Caco-2 (cell line): ENCODE measurements around the gene APBB1IP. TPM values are rescaled to one million over a fixed set of nuclear protein-coding genes. Genes with fewer than 3 reads are reported as not detected.

Experiments
- BruUV-seq: library from RNA; stranded (reverse); fragments of 400-500 nt; replicated peaks from 2 replicates; lab custom pipeline; 2021; lab: Mats Ljungman, UMichigan
- CTCF ChIA-PET: fragments of 300-600 bp; sonication (Branson Sonifier 250); formaldehyde crosslinking; loops from one replicate; lab custom pipeline; 2022; ENCODE audit warnings: antibody characterized with exemption; lab: Charles Lee
- POLR2A ChIA-PET: fragments of 300-600 bp; sonication (Branson Sonifier 250); formaldehyde crosslinking; loops from one replicate; lab custom pipeline; 2022; ENCODE audit warnings: antibody characterized with exemption; lab: Charles Lee
- DNase-seq, 2 experiments: peaks; one replicate each; pipeline versions ENCODE4 v3.0.0 to v3.0.0-alpha.2; 2020 to 2022
- H3K27me3 ChIP-seq: replicated peaks from 2 replicates; pipeline ENCODE4 v1.6.0; 2011; ENCODE audit warnings: low read length; ENCODE audit not compliant: control insufficient read depth, insufficient read depth
- H3K36me3 ChIP-seq: 2 replicates; pipeline ENCODE4 v1.5.1; 2011; ENCODE audit warnings: low read length; ENCODE audit not compliant: control insufficient read depth, insufficient read depth
- H3K4me1 ChIP-seq: fragments of 250-450 bp; sonication (Bioruptor Pico); 2 replicates; pipeline ENCODE4 v1.5.1; 2020; ENCODE audit warnings: mild to moderate bottlenecking
- H3K4me3 ChIP-seq: 2 replicates; pipeline ENCODE4 v1.5.1; 2011; ENCODE audit warnings: low read depth, mild to moderate bottlenecking, control low read depth, low read length
- H3K9me3 ChIP-seq: fragments of 250-450 bp; sonication (Bioruptor Pico); 2 replicates; pipeline ENCODE4 v1.5.1; 2020; ENCODE audit warnings: mild to moderate bottlenecking, moderate library complexity
- H3K27ac Mint-ChIP-seq: one replicate; pipeline ENCODE4 v1.8.0; 2022; ENCODE audit warnings: mixed read lengths; ENCODE audit not compliant: unreplicated experiment
- H3K27me3 Mint-ChIP-seq: one replicate; pipeline ENCODE4 v1.8.0; 2022; ENCODE audit warnings: mixed read lengths; ENCODE audit not compliant: insufficient read depth, unreplicated experiment
- H3K36me3 Mint-ChIP-seq: one replicate; pipeline ENCODE4 v1.8.0; 2022; ENCODE audit warnings: mild to moderate bottlenecking, mixed read lengths; ENCODE audit not compliant: insufficient read depth, unreplicated experiment
- H3K4me1 Mint-ChIP-seq: one replicate; pipeline ENCODE4 v1.8.0; 2022; ENCODE audit warnings: low read depth, mixed read lengths; ENCODE audit not compliant: unreplicated experiment
- H3K4me3 Mint-ChIP-seq: one replicate; pipeline ENCODE4 v1.8.0; 2022; ENCODE audit warnings: mild to moderate bottlenecking, moderate library complexity, mixed read lengths; ENCODE audit not compliant: unreplicated experiment
- H3K9me3 Mint-ChIP-seq: one replicate; pipeline ENCODE4 v1.8.0; 2022; ENCODE audit warnings: mixed read lengths; ENCODE audit not compliant: unreplicated experiment
- CTCF ChIP-seq, 2 experiments: fragments of 200-600 bp in 1 of 2; IDR thresholded peaks; 1 replicate in 1 of 2; 2 replicates in 1 of 2; pipeline versions ENCODE4 v1.5.1 to v1.8.0; 2011 to 2022; ENCODE audit warnings: antibody characterized with exemption in 1 of 2, control low read depth in 1 of 2, inconsistent platforms in 1 of 2, low read depth in 1 of 2, low read length in 1 of 2, mild to moderate bottlenecking in 1 of 2, moderate library complexity in 1 of 2; ENCODE audit not compliant: insufficient read depth in 1 of 2, severe bottlenecking in 1 of 2, unreplicated experiment in 1 of 2
- intact Hi-C: fragments of 100-400 bp; cut with micrococcal nuclease; formaldehyde crosslinking; loops from one replicate; pipeline ENCODE4 v1.10.0; 2022; ENCODE audit not compliant: unreplicated experiment
- total RNA-seq: library from RNA; stranded (reverse); gene quantifications from 2 replicates; pipeline ENCODE4 v1.2.3, GENCODE V29; 2022

APBB1IP gene
- total RNA-seq, 1 experiment from 2014 or later, result 0.14 TPM

GRCh38 chr10:26508016-26508415, 69.9 kb downstream of the APBB1IP start:
- TF ChIP-seq CTCF (IDR thresholded peaks at IDR 0.05; ENCODE audit: insufficient read depth in 1 of 2, low read depth in 1 of 2, low read length in 1 of 2, severe bottlenecking in 1 of 2, unreplicated experiment in 1 of 2), result no peak
- no peak overlapping the region for H3K4me3 Mint-ChIP-seq
- POLR2A ChIA-PET, result no interaction called here
- H3K9me3 Mint-ChIP-seq, result peaks cover 20% of the 10 kb centered on the region
- intact Hi-C loops, result no loop called here
- no peaks in the 10 kb centered on the region for H3K27me3 Mint-ChIP-seq
- CTCF ChIA-PET, result no interaction called here
- H3K9me3 ChIP-seq, result peaks cover 12% of the 10 kb centered on the region
- peaks cover 5% of the 10 kb centered on the region for H3K4me1 Mint-ChIP-seq
- BruUV-seq, result no TSS peak
- no peaks in the 10 kb centered on the region for H3K27me3 ChIP-seq
- H3K36me3 ChIP-seq, result no peaks in the 10 kb centered on the region
- no peak overlapping the region for H3K27ac Mint-ChIP-seq
- no peak for DNase-seq
- peaks cover 8% of the 10 kb centered on the region; the same call in 1 of the 2 replicates for H3K4me1 ChIP-seq
- no peak overlapping the region for H3K4me3 ChIP-seq
- H3K36me3 Mint-ChIP-seq, result peaks cover 4% of the 10 kb centered on the region

GRCh38 chr10:26509307-26509706, 71.2 kb downstream of the APBB1IP start:
- no peak for TF ChIP-seq CTCF (IDR thresholded peaks at IDR 0.05; ENCODE audit: insufficient read depth in 1 of 2, low read depth in 1 of 2, low read length in 1 of 2, severe bottlenecking in 1 of 2, unreplicated experiment in 1 of 2)
- Mint-ChIP-seq H3K27me3 (no peaks in the 10 kb centered on the region), H3K9me3 (peaks cover 33% of the 10 kb centered on the region), H3K4me3 (no peak overlapping the region), H3K27ac (no peak overlapping the region), H3K36me3 (peaks cover 9% of the 10 kb centered on the region), H3K4me1 (peaks cover 5% of the 10 kb centered on the region)
- peaks cover under 1% of the 10 kb centered on the region; the same call in 1 of the 2 replicates for H3K4me1 ChIP-seq
- no peak for DNase-seq
- H3K4me3 ChIP-seq, result no peak overlapping the region
- no TSS peak for BruUV-seq
- POLR2A ChIA-PET, result no interaction called here
- CTCF ChIA-PET, result no interaction called here
- no peaks in the 10 kb centered on the region for H3K27me3 ChIP-seq
- intact Hi-C loops, result no loop called here
- H3K36me3 ChIP-seq, result no peaks in the 10 kb centered on the region
- peaks cover 23% of the 10 kb centered on the region for H3K9me3 ChIP-seq

- BruUV-seq, result no TSS peak
- Histone ChIP-seq H3K27me3 (no peaks in the 10 kb centered on the region), H3K36me3 (no peaks in the 10 kb centered on the region), H3K9me3 (peaks cover 28% of the 10 kb centered on the region), H3K4me3 (no peak overlapping the region), H3K4me1 (peaks cover 25% of the 10 kb centered on the region)
- Mint-ChIP-seq H3K9me3 (peaks cover 20% of the 10 kb centered on the region), H3K4me3 (no peak overlapping the region), H3K27me3 (no peaks in the 10 kb centered on the region), H3K27ac (no peak overlapping the region), H3K36me3 (peaks cover 14% of the 10 kb centered on the region), H3K4me1 (peaks cover 26% of the 10 kb centered on the region)
- DNase-seq, result no peak
- intact Hi-C loops, result no loop called here
- ChIA-PET POLR2A (interaction anchor here (0.9 kb wide), 1 partner anchor 11 kb away, joined by 4 read pairs; no protein-coding TSS in a partner anchor), CTCF (no interaction called here)
- TF ChIP-seq CTCF (IDR thresholded peaks at IDR 0.05; ENCODE audit: insufficient read depth in 1 of 2, low read depth in 1 of 2, low read length in 1 of 2, severe bottlenecking in 1 of 2, unreplicated experiment in 1 of 2), result no peak
Measured at GRCh38 chr10:26513101-26513500, 75.0 kb downstream of the APBB1IP start.
